ENCODE results near the gene LAMC3.

- TF ChIP-seq POLR2A (IDR thresholded peaks at IDR 0.05; ENCODE audit: extremely low read depth, insufficient read length), result no peak
- no peak for TF ChIP-seq CTCF (IDR thresholded peaks at IDR 0.05; ENCODE audit: low read depth, low read length)
Measured at GRCh38 chr9:131072871-131073237, 63.9 kb downstream of the LAMC3 start.
